GM23338 (cell line): Measurements from ENCODE around the gene TTC1.

Experiments
- CREB1 ChIP-seq: fragments of 250-450 bp; sonication (Bioruptor Pico); IDR thresholded peaks from 2 replicates; pipeline ENCODE4 v1.5.0; 2020; ENCODE audit warnings: low read depth, mild to moderate bottlenecking, moderate library complexity
- EZH2 ChIP-seq: fragments of 200-600 bp; sonication (generic); IDR thresholded peaks from one replicate; pipeline ENCODE4 v1.8.0; 2017; ENCODE audit warnings: antibody characterized with exemption, mild to moderate bottlenecking, low read depth; ENCODE audit not compliant: unreplicated experiment
- JUNB ChIP-seq: IDR thresholded peaks from one replicate; pipeline ENCODE4 v1.6.1; 2016; ENCODE audit warnings: antibody characterized with exemption; ENCODE audit not compliant: unreplicated experiment
- POLR2AphosphoS5 ChIP-seq: IDR thresholded peaks from 2 replicates; pipeline ENCODE4 v1.6.1; 2016; ENCODE audit warnings: antibody characterized with exemption, low read depth
- ZNF331 ChIP-seq: fragments of 250-450 bp; sonication (Bioruptor Pico); IDR thresholded peaks from 2 replicates; pipeline ENCODE4 v1.5.0; 2020; ENCODE audit warnings: low read depth, mild to moderate bottlenecking, moderate library complexity
- TF ChIP-seq, protein P1 (sequence below), 2 experiments: fragments of 200-600 bp in 1 of 2; sonication (generic) in 1 of 2; conservative IDR thresholded peaks; 2 replicates each; pipeline versions ENCODE4 v1.5.1 to v1.6.1; 2016 to 2017; ENCODE audit warnings: antibody characterized with exemption in 2 of 2, low read depth in 2 of 2, mild to moderate bottlenecking in 2 of 2, moderate library complexity in 1 of 2

DNA sequence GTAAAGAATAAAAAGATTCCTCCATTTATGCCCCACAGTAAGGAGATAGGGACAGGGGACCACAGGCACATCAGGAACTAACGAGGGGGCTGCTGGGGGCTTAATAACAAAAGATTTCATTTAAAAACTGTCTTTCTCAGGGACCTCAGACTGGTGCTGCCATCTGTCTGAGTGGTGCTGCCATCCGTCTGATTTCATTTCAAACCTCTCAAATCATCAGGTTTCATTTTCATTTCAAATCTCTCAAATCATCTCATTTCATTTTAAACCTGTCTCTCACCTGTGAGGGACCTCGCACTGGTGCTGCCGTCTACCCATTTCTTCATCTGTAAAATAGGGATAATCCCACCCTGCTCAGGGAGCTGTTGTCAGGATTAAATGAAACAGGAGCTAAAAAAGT is 46.7 kb upstream of the TTC1 start:
- TF ChIP-seq, protein P1, sequence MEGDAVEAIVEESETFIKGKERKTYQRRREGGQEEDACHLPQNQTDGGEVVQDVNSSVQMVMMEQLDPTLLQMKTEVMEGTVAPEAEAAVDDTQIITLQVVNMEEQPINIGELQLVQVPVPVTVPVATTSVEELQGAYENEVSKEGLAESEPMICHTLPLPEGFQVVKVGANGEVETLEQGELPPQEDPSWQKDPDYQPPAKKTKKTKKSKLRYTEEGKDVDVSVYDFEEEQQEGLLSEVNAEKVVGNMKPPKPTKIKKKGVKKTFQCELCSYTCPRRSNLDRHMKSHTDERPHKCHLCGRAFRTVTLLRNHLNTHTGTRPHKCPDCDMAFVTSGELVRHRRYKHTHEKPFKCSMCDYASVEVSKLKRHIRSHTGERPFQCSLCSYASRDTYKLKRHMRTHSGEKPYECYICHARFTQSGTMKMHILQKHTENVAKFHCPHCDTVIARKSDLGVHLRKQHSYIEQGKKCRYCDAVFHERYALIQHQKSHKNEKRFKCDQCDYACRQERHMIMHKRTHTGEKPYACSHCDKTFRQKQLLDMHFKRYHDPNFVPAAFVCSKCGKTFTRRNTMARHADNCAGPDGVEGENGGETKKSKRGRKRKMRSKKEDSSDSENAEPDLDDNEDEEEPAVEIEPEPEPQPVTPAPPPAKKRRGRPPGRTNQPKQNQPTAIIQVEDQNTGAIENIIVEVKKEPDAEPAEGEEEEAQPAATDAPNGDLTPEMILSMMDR (conservative IDR thresholded peaks at IDR 0.05; ENCODE audit: low read depth in 2 of 2): no peak
- no peak for TF ChIP-seq CREB1
- no peak for TF ChIP-seq EZH2
- no peak for TF ChIP-seq JUNB
- TF ChIP-seq ZNF331 (CRISPR knock-in tag): no peak
- TF ChIP-seq POLR2AphosphoS5: no peak
